ENCODE measurements around the gene EMILIN2. TPM values are rescaled to one million over a fixed set of nuclear protein-coding genes. Genes with fewer than 3 reads are reported as not detected.
"Not testable (repeated sequence)": the region's sequence is repeated elsewhere in the genome, so short reads cannot be mapped to it uniquely, and the experiment has no call there.

EMILIN2 gene
- polyA plus RNA-seq, 4 donors, result 13.0 to 19.4 (median 14.3) TPM

GRCh38 chr18:2840521-2840920 lies 6.3 kb upstream of the EMILIN2 start:
- DNase-seq (ENCODE audit: low read depth in 4 of 4, low spot score in 3 of 4), result no peak

- no peak for DNase-seq (ENCODE audit: low read depth in 4 of 4, low spot score in 3 of 4)
These were observed 3.7 kb upstream of the EMILIN2 start for GRCh38 chr18:2843146-2843545.

- no peak for DNase-seq (ENCODE audit: low read depth in 4 of 4, low spot score in 3 of 4)
These were observed 1.6 kb upstream of the EMILIN2 start for GRCh38 chr18:2845172-2845571.

- DNase-seq (ENCODE audit: low read depth in 4 of 4, low spot score in 3 of 4), result no peak
These were observed 776 bp downstream of the EMILIN2 start for GRCh38 chr18:2847317-2848246.

- no peak for DNase-seq (ENCODE audit: low read depth in 4 of 4, low spot score in 3 of 4)
These were observed 1.7 kb downstream of the EMILIN2 start for GRCh38 chr18:2848247-2849246.

- DNase-seq (ENCODE audit: low read depth in 4 of 4, low spot score in 3 of 4), result no peak
These were observed 4.0 kb downstream of the EMILIN2 start for GRCh38 chr18:2850816-2851215.

GRCh38 chr18:2851771-2852170 lies 5.0 kb downstream of the EMILIN2 start:
- DNase-seq (ENCODE audit: low read depth in 4 of 4, low spot score in 3 of 4), result no peak

- DNase-seq (ENCODE audit: low read depth in 4 of 4, low spot score in 3 of 4), result not testable (repeated sequence)
These were observed 5.7 kb downstream of the EMILIN2 start for GRCh38 chr18:2852460-2852859.

GRCh38 chr18:2853173-2853925 lies 6.5 kb downstream of the EMILIN2 start:
- no peak for DNase-seq (ENCODE audit: low read depth in 4 of 4, low spot score in 3 of 4)

GRCh38 chr18:2853926-2854664 lies 7.3 kb downstream of the EMILIN2 start:
- DNase-seq (ENCODE audit: low read depth in 4 of 4, low spot score in 3 of 4), result no peak

GRCh38 chr18:2854875-2855274 lies 8.1 kb downstream of the EMILIN2 start:
- no peak for DNase-seq (ENCODE audit: low read depth in 4 of 4, low spot score in 3 of 4)

- DNase-seq (ENCODE audit: low read depth in 4 of 4, low spot score in 3 of 4), result no peak
These were observed 8.9 kb downstream of the EMILIN2 start for GRCh38 chr18:2855560-2856350.

GRCh38 chr18:2856547-2857170 lies 9.9 kb downstream of the EMILIN2 start:
- DNase-seq (ENCODE audit: low read depth in 4 of 4, low spot score in 3 of 4), result no peak

- DNase-seq (ENCODE audit: low read depth in 4 of 4, low spot score in 3 of 4), result no peak
These were observed 10.8 kb downstream of the EMILIN2 start for GRCh38 chr18:2857491-2858131.

GRCh38 chr18:2860397-2860796 lies 13.6 kb downstream of the EMILIN2 start:
- not testable (repeated sequence) for DNase-seq (ENCODE audit: low read depth in 4 of 4, low spot score in 3 of 4)

- DNase-seq (ENCODE audit: low read depth in 4 of 4, low spot score in 3 of 4), result not testable (repeated sequence)
These were observed 17.2 kb downstream of the EMILIN2 start for GRCh38 chr18:2863997-2864396.

GRCh38 chr18:2866465-2866864 lies 19.7 kb downstream of the EMILIN2 start:
- DNase-seq (ENCODE audit: low read depth in 4 of 4, low spot score in 3 of 4), result not testable (repeated sequence)

GRCh38 chr18:2869207-2869606 lies 22.4 kb downstream of the EMILIN2 start:
- DNase-seq (ENCODE audit: low read depth in 4 of 4, low spot score in 3 of 4), result no peak

Data from right renal pelvis (tissue), 4 donors.